Hepatic stellate cell (primary cell): ENCODE results near the gene OSBPL2.

Experiments
- DNase-seq: peaks from one replicate; pipeline ENCODE4 v3.0.0; 2011; ENCODE audit warnings: low spot score

Gene OSBPL2

GRCh38 chr20:62235777-62236157 lies 2.6 kb upstream of the OSBPL2 start:
- no peak for DNase-seq

DNA sequence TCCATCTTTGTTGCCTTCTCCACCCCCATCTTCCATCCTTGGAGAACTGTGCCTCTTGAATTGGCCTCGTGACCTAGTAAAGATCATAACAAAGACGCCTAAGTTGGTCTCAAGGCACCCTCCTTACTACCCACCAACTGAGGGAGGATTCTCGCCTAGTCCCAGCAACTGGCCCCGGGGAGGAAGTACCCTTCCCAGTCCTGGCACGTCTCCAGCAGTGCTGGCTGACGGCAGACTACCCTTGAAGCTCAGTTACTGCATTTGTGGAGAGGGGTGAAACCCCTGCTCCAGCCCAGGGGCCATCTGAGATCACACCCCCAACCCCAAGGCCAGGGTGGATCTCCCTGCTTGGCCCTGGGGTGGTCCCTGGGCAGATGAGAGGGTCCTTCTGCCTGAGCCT lies 2.1 kb upstream of the OSBPL2 start:
- no peak for DNase-seq

DNA sequence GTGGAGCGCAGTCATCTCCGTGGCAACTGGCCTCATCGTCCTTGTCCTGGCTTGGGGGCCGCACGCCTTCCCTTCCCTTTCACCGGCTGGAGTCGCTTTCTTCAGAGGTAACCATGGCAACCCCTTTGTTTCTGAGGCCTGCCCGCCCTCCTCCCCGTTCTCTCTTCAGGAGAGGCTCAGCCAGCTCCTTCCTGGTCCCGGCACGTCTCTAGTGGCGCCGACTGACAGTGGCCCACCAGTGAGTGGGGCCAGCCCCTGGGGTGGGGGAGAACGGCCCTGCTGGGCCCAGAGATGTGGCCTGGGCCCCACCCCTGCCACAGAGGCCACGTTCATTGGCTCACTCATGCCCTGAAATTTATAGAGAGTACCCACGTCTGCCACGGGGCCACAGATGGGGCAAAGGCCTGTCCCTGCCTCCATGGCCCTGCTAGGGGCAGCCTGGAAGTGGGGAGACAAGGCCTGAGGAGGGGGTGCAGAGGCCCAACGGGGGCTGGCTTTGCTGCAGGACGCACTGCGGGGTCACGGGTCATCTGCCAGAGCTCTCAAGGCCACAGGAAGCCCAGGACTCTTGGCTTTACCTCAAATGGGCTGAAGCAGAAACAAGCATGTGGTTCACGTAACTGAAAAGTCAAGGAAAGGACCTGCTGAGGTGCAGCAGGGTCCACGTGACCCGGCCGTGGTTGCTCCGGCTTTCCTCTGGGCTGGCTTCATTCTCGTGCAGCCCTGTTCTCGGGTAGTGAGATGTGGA lies 1.4 kb upstream of the OSBPL2 start:
- DNase-seq = no peak

DNA sequence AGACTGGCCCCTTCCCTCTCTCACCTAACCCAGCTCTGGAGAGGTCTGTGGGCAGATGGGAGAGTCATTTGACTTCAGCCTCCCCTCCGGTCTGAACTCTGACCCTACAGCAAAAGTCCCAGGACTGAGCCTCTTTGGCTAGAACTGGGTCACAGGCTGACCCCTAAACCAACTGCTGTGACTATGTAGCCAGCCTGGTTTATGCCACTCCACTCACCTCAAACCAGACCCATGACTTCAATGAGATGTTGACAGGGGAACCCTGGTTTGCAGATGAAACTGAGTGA lies 864 bp upstream of the OSBPL2 start:
- DNase-seq = no peak

- peak; percentile 55 for DNase-seq
Observed at GRCh38 chr20:62238569-62239277, 402 bp downstream of the OSBPL2 start.

DNA sequence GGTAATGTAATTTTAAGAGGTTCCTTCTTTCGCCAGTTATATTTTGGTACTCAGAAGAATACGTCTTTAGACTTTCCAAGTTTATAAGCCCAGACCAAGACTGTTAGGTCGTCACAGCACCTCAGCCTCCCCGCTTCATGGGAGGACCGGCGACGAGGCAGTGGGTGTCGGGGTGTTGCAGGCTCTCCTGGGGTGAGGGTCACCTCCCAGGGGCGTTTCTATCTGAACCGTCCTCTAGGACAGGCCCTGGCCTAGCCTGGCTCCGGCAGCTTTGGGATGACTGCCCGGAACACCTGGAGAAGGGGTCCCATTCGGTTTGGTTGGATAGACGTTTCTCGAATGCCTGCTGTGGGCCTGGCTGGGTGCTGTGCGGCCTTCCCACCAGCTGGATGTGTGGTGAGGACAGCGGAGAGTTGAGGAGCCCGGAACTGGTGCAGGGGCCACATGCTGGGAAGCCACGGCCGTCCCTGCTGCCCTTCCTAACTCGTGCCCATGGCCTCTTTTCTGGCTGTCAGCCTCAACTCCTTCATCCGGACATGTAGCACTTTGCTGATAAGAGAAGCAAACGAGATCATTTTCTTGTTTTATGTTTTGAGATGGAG lies 1.1 kb downstream of the OSBPL2 start:
- peak; percentile 46 for DNase-seq

- no peak for DNase-seq
Observed at GRCh38 chr20:62240020-62240685, 1.8 kb downstream of the OSBPL2 start.

- no peak for DNase-seq
Observed at GRCh38 chr20:62241506-62241905, 3.2 kb downstream of the OSBPL2 start.

DNA sequence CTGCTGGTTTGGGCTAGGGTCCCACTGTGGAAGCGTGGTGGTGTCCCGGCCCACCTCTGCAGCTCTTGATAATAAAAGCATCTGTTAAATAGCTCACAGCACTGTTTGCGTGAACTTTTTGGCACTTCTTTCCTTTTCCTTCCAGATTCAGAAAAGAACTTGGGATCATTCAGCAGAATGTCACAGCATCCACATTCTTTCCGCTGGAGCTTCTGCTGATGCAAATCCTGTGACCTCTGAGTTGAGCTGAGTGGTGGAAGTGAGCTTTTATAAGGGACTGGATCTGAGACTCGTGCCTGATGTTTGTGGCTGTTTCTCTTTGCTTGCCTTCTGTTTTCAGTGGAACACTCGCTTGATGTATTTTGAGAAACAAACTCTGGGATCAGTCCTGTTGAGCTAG lies 3.9 kb downstream of the OSBPL2 start:
- no peak for DNase-seq

DNA sequence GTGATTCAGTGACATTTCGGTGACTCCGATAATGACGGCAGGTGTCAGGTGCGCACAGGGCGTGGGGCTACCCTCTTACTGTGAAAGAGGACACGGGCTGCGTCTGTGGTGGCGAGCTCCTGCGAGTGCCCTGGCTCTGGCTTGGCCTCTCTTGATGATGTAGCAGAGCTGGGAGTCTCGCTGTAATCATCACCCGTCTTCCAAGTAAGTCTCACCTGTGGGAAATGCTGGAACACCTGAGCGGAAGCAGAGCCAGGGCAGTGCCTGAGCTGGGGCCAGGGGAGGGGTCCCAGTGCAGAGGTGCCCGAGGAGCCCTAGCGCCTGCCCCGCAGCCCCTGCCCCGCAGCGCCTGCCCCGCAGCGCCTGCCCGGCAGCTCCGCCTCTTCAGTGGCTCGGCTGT lies 4.8 kb downstream of the OSBPL2 start:
- DNase-seq = no peak

GRCh38 chr20:62243906-62244515 lies 5.7 kb downstream of the OSBPL2 start:
- no peak for DNase-seq

DNA sequence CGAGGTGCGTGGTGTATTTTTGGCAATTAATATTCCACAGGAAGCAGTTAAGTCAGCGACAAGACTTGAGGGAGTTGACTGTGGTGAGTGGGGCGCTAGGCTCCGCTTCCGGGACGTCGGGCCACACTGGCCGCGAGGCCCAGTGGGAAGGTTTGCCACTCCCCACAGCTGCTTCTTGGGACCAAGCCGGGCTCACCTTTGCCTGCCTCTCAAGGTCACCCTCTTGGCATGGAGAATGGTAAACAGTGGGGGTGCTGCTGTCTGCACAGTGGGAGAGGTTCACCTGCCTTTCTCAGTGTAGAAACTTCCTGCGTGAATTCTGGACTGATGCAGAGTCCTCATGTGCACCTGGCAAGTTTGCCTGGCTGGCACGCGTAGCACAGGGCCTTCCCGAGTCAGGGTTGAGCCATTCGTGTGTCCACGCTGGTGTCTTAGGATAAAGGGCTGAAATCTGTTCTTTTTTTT lies 6.4 kb downstream of the OSBPL2 start:
- DNase-seq = no peak

DNA sequence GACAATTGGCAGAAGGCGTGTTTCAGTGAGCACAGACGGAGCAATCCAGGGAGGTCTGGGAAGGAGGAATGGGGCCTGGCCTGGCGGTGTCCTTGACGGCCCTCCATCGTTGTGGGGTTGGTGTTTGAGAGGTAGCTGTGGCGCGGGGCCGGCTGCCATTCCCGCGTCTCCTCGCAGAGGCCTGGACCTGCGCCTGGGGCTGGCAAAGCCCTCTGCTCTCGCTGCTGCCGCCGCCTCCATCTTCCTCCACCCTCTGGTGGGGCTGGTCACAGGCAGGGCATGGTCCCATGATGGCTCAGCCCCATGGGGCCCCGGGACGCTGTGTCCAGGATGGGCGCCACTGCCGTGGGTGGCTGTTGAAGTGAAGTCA lies 7.6 kb downstream of the OSBPL2 start:
- no peak for DNase-seq

- DNase-seq = no peak
Observed at GRCh38 chr20:62246431-62246830, 8.1 kb downstream of the OSBPL2 start.

- no peak for DNase-seq
Observed at GRCh38 chr20:62246872-62247652, 8.7 kb downstream of the OSBPL2 start.

- no peak for DNase-seq
Observed at GRCh38 chr20:62248890-62249560, 10.7 kb downstream of the OSBPL2 start.

DNA sequence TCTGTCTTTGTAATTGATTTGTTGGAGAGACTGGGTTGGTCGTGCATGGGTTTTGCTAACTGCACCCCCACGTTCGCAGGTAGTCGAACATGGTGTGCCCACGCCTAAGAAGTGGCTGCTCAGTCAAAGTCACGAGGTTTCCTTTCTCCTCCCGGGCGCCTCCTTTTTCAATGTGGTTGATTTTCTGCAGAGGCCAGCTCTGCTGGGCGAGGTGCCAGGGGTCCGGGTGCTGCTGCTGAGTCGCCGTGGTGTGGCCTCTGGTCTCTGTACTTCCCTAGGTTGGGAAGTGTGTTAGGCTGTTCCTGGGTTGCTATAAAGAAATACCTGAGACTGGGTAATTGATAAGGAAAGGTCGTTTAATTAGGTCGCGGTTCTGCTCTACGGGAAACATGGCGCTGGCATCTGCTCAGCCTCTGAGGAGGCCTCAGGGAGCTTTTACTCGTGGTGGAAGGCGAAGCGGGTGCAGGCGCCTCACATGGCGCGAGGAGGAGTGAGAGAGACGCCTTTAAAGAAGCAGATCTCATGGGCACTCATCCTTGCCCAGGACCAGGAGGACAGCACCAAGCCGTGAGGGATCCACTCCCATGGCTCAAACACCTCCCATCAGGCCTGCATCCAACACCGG lies 14.1 kb downstream of the OSBPL2 start:
- no peak for DNase-seq

DNA sequence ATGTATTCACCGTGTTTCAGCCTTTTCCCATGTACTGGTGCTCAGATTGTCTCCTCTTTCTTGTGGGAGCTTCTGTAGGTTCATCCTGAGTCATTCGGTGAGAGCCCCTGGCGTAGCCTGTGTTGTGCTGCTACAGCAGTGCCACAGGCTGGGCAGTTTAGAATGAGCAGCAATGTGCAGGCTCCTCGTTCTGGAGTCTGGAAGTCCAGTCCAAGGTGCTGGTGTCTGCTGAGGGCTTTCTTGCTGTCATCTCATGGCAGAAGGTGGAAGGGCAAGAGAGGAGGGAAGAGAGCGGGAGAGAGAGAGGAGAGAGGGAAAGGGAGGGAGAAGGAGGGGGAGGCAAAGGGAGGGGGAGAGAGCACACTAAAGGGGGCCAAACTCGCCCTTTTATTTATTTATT lies 15.1 kb downstream of the OSBPL2 start:
- DNase-seq = no peak

DNA sequence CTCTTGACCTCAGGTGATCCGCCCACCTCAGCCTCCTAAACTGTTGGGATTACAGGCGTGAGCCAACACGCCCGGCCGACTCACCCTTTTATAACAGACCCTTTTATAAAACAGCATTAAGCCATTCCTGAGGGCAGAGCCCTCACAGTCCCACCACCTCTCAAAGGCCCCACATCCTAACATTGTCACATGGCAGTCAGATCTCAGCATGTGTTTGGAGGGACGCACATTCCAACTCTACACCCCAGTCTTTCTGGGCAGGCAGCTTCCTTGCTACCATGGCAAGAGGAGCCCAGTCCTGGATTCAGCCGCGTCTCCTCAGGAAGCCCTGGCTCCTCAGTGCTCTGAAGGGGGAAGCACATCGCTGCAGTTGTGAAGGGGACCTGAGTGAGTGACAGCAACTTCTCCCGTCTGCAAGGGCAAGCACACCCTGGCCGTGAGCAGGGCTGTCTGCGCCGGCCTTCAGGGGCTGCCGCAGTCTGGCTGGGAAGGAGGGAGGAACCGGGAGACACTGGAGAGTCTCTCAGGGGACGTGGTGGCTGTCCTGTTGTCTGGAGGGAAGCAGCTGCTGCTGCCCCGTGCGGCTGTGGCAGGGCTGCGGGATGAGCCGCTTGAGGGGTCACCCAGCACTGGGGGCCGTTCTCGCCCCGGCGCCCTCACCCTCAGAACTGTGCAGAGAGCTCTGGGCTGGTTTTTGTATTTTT lies 15.9 kb downstream of the OSBPL2 start:
- DNase-seq = no peak

DNA sequence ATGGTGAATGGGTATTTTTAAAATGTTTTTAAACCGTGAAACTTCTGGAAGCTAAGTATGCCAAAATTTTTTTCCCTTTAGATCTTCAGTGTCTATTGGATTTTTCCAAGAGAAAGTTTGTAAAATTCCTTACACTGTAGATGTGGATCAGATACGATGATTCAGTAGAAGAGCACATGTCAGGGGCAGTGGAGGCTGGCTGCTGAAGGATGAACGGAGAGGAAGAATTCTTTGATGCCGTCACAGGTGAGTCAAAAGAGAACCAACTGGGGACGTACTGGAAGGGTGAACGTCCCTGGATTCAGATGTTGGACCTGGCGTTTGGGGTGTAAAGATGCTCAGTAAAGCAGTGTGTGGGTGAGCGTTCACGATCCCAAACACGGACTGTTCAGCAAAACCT lies 17.7 kb downstream of the OSBPL2 start:
- DNase-seq = no peak
